ENCODE measurements around the gene FAM72A.
"Not testable (repeated sequence)": the region's sequence is repeated elsewhere in the genome, so short reads cannot be mapped to it uniquely, and the experiment has no call there.

The FAM72A gene

DNA sequence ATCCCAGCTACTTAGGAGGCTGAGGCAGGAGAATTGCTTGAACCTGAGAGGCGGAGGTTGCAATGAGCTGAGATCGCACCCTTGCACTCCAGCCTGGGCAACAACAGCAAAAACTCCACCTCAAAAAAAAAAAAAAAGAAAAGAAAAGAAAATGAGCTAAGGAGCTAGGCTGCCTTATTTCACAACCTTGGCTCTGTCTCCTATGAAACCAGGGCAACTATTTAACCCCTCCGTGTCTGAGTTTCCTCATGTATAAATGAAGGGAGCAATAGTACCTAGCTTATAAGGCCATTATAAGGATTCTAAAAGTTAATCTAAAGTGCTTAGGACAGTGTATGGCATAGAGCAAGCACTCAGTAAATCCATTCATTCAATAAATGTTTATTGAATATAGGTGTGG, 32.8 kb downstream of the FAM72A start:
- DNase-seq (ENCODE audit: low read depth in 2 of 2), result not testable (repeated sequence)

GRCh38 chr1:206167350-206168029, 35.1 kb downstream of the FAM72A start:
- not testable (repeated sequence) for DNase-seq (ENCODE audit: low read depth in 2 of 2)

- DNase-seq (ENCODE audit: low read depth in 2 of 2), result no peak
These were observed 56.8 kb downstream of the FAM72A start for GRCh38 chr1:206145771-206146290.

- no peak for DNase-seq (ENCODE audit: low read depth in 2 of 2)
These were observed 58.0 kb downstream of the FAM72A start for GRCh38 chr1:206144605-206145004.

GRCh38 chr1:206143537-206144172, 59.0 kb downstream of the FAM72A start:
- no peak for DNase-seq (ENCODE audit: low read depth in 2 of 2)

DNA sequence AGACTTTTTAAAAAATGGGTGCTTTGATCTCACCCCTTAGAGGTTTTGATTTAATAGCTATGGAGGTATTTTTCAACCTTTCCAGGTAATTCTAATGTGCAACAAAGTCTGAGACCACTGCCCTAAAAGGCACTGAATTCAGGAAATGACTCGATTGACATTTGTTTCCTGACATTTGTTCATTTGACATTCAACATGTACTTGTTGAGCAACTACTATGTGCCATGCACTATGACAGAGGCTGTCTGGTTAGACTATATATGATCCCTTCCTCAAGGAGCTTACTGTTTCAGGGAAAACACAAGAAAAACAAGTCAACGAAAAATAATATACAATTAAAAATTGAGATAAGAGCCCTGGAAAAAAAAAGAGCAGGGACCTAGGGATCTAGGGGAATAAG, 59.9 kb downstream of the FAM72A start:
- no peak for DNase-seq (ENCODE audit: low read depth in 2 of 2)

- DNase-seq (ENCODE audit: low read depth in 2 of 2), result no peak
These were observed 60.6 kb downstream of the FAM72A start for GRCh38 chr1:206142011-206142410.

DNA sequence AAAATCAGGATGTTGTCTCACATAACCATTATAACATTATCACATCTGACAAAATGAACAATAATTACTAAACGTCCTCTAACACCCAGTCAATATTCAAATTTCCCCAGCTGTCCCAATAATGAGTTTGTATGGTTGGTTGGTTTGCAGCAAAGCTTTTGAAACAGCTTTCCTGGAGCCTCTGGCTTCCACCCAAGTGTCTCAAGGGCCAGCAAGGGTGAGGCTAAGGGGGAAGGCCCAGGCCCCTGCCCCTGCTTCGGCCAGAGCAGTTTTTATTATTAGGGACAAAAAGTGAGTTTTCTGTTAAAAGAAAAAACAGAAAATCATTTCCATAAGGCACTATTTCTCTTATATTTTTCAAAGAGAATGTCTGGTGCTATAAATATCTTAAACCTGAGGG, 66.4 kb downstream of the FAM72A start:
- no peak for DNase-seq (ENCODE audit: low read depth in 2 of 2)

All from stimulated activated CD4-positive, alpha-beta T cell treated with anti-CD3 and anti-CD28 coated beads, Interleukin-1b, Interleukin-23, amount 100 ng/mL, for 1 hour (primary cell).